Breast epithelium (tissue), 4 donors: Measurements from ENCODE around the gene TBCE. TPM values are rescaled to one million over a fixed set of nuclear protein-coding genes. Genes with fewer than 3 reads are reported as not detected.
"Not testable (repeated sequence)": the region's sequence is repeated elsewhere in the genome, so short reads cannot be mapped to it uniquely, and the experiment has no call there.

Experiments
- DNase-seq, 2 donors: peaks; one replicate each; pipeline ENCODE4 v3.0.0-alpha.2; 2019; ENCODE audit warnings: low spot score in 2 of 2
- H3K27ac ChIP-seq, 2 donors: fragments of 200-600 bp; sonication (generic) in 1 of 2; one replicate each; pipeline ENCODE4 v1.5.1; 2016 to 2019; ENCODE audit warnings: mild to moderate bottlenecking in 1 of 2
- H3K27me3 ChIP-seq, 2 donors: fragments of 200-600 bp; sonication (generic) in 1 of 2; one replicate each; pipeline versions ENCODE4 v1.5.1 to v1.6.0; 2017 to 2019; ENCODE audit warnings: control low read depth in 1 of 2, mild to moderate bottlenecking in 1 of 2
- H3K36me3 ChIP-seq: fragments of 200-600 bp; one replicate; pipeline ENCODE4 v1.5.1; 2019
- H3K4me1 ChIP-seq, 2 donors: fragments of 200-600 bp; sonication (generic); one replicate each; pipeline ENCODE4 v1.5.1; 2016 to 2019; ENCODE audit warnings: control low read depth in 1 of 2
- H3K4me3 ChIP-seq, 3 donors: fragments of 200-600 bp; sonication (generic); 1 replicate in 2 of 3; 2 replicates in 1 of 3; pipeline ENCODE4 v1.5.1; 2016 to 2019; ENCODE audit warnings: mild to moderate bottlenecking in 3 of 3, moderate library complexity in 2 of 3
- H3K9me3 ChIP-seq, 2 donors: fragments of 200-600 bp; sonication (generic) in 1 of 2; one replicate each; pipeline ENCODE4 v1.5.1; 2016 to 2019; ENCODE audit warnings: control low read depth in 1 of 2
- POLR2A ChIP-seq: fragments of 450-650 bp; IDR thresholded peaks from one replicate; pipeline ENCODE4 v1.6.1; 2016; ENCODE audit warnings: antibody characterized with exemption, mild to moderate bottlenecking, moderate library complexity
- POLR2AphosphoS5 ChIP-seq, 3 donors: sonication (generic); formaldehyde crosslinking; IDR thresholded peaks; one replicate each; pipeline ENCODE4 v1.6.1; 2017; ENCODE audit warnings: antibody characterized with exemption in 3 of 3
- intact Hi-C: fragments of 100-400 bp; cut with DNase I; formaldehyde crosslinking; loops from one replicate; pipeline ENCODE4 v1.15.1; 2023; ENCODE audit warnings: low total_unique reads
- total RNA-seq, 3 donors: library from RNA; depleted of rRNA; stranded (reverse); fragments of >200 nt; gene quantifications; one replicate each; pipeline ENCODE4 v1.1.0, GENCODE V29; 2016
- TF ChIP-seq, protein P1 (sequence below), 3 donors: fragments of 450-650 bp; IDR thresholded peaks; one replicate each; pipeline ENCODE4 v1.5.1; 2016 to 2017; ENCODE audit warnings: antibody characterized with exemption in 3 of 3, mild to moderate bottlenecking in 3 of 3, moderate library complexity in 3 of 3

Gene TBCE
- total RNA-seq, 3 donors from 2014 or later, result 13.3 to 21.2 (median 19.7) TPM

DNA sequence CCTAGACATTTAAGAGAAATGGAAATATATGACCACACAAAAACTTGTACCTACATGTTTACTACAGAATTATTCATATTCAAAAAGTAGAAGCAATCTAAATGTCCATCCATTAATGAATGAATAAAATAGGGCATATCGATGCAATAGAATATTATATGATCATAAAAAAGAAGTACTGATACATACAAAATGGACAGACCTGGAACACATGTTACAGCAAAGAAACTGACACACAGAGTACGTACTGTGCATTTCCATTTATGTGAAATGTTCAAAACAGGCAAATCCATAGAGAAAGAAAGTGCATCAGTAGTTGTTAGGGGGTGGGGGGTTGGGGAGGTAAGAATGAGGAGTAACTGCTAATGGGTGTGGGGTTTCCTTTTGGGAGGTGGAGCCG, 97.8 kb downstream of the TBCE start:
- intact Hi-C loops, result no loop called here
- DNase-seq, result no peak
- TF ChIP-seq POLR2AphosphoS5 (IDR thresholded peaks at IDR 0.05) (no peak), POLR2A (no peak)
- TF ChIP-seq, protein P1, sequence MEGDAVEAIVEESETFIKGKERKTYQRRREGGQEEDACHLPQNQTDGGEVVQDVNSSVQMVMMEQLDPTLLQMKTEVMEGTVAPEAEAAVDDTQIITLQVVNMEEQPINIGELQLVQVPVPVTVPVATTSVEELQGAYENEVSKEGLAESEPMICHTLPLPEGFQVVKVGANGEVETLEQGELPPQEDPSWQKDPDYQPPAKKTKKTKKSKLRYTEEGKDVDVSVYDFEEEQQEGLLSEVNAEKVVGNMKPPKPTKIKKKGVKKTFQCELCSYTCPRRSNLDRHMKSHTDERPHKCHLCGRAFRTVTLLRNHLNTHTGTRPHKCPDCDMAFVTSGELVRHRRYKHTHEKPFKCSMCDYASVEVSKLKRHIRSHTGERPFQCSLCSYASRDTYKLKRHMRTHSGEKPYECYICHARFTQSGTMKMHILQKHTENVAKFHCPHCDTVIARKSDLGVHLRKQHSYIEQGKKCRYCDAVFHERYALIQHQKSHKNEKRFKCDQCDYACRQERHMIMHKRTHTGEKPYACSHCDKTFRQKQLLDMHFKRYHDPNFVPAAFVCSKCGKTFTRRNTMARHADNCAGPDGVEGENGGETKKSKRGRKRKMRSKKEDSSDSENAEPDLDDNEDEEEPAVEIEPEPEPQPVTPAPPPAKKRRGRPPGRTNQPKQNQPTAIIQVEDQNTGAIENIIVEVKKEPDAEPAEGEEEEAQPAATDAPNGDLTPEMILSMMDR (IDR thresholded peaks at IDR 0.05), result no peak
- Histone ChIP-seq H3K4me3 (no peak overlapping the region), H3K27me3 (no peaks in the 10 kb centered on the region), H3K4me1 (no peaks in the 10 kb centered on the region), H3K27ac (no peak overlapping the region), H3K9me3 (no peaks in the 10 kb centered on the region), H3K36me3 (no peaks in the 10 kb centered on the region)

DNA sequence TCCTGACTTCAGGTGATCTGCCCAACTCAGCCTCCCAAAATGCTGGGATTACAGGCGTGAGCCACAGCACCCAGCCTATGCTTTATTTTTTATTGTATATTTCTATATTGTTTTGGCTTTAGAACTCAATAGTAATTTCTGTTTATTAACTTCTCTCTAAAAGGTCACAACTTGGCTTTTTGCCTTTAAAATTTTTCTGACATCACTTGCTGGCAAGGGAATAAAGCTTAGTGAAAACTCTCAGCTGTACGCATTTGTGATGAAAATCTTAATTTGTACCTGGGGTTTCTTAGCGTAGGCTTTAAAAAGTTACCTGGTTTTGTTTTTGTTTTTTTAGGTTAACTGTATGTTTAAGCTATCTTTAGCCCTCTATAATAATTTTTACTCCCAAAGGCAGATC, 100.8 kb downstream of the TBCE start:
- no peaks in the 10 kb centered on the region for H3K4me1 ChIP-seq
- no peaks in the 10 kb centered on the region for H3K27me3 ChIP-seq
- H3K4me3 ChIP-seq, result no peak overlapping the region
- peak overlapping the region in 1 of 2 donors; percentile 30 for H3K27ac ChIP-seq
- TF ChIP-seq, protein P1 (IDR thresholded peaks at IDR 0.05), result no peak
- TF ChIP-seq POLR2AphosphoS5 (IDR thresholded peaks at IDR 0.05) (no peak), POLR2A (no peak)
- H3K9me3 ChIP-seq, result no peaks in the 10 kb centered on the region
- no peaks in the 10 kb centered on the region for H3K36me3 ChIP-seq
- intact Hi-C loops, result no loop called here
- no peak for DNase-seq

- H3K4me3 ChIP-seq, result no peak overlapping the region
- H3K9me3 ChIP-seq, result no peaks in the 10 kb centered on the region
- TF ChIP-seq POLR2AphosphoS5 (IDR thresholded peaks at IDR 0.05) (no peak), POLR2A (no peak)
- TF ChIP-seq, protein P1 (IDR thresholded peaks at IDR 0.05), result peak in 1 of 3 donors; percentile 38
- no peak overlapping the region for H3K27ac ChIP-seq
- intact Hi-C loops, result no loop called here
- H3K4me1 ChIP-seq, result no peaks in the 10 kb centered on the region
- no peaks in the 10 kb centered on the region for H3K36me3 ChIP-seq
- no peak for DNase-seq
- no peaks in the 10 kb centered on the region for H3K27me3 ChIP-seq
These were observed 101.7 kb downstream of the TBCE start for GRCh38 chr1:235468970-235469369.

DNA sequence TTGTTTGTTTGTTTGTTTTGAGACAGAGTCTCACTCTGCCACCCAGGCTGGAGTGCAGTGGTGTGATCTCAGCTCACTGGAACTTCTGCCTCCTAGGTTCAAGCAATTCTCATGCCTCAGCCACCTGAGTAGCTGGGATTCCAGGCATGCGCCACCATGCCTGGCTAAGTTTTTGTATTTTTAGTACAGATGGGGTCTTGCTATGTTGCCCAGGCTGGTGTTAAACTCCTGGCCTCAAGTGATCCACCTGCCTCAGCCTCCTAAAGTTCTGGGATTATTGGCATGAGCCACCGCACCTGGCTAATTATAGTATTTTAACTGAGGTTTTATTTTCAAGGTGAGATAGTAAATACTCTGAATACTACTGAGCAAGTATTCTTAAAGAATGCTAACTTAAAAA, 102.7 kb downstream of the TBCE start:
- intact Hi-C loops, H3K27ac ChIP-seq, H3K4me3 ChIP-seq, DNase-seq, H3K9me3 ChIP-seq, H3K36me3 ChIP-seq, H3K27me3 ChIP-seq, H3K4me1 ChIP-seq: not testable (repeated sequence)

DNA sequence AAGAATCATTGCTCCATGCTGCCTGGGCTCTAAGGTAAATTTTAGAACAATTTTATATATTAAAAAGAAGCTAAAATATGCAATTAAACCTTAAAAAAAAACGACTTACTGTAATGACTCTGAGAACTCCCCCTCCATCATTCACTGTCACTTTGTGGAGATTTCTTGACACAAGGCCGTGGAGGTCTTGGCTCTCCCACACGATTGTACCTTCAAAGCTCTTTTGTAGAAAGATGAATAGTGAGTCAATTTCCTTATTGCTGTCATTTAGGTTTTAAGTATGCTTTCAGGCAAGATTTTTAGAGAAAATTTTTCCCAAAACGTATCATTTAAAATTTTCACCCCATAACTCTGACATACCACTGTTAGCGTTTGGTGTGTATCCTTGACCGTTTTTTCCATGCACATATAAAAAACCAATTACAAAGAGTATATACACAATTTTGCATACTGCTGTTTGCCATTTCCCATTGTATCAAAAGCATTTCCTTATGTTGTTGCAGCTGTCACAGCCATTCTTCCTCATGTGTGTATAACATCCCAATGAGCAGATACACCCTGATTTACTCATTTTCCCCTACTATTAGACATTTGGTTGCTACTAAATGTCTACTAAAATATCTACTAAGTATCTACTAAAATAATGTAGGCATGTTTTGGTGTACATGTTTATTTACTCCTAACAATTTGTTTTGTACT, 103.7 kb downstream of the TBCE start:
- Histone ChIP-seq H3K4me1 (no peaks in the 10 kb centered on the region), H3K36me3 (no peaks in the 10 kb centered on the region), H3K27ac (no peak overlapping the region), H3K27me3 (no peaks in the 10 kb centered on the region), H3K4me3 (no peak overlapping the region), H3K9me3 (no peaks in the 10 kb centered on the region)
- TF ChIP-seq, protein P1 (IDR thresholded peaks at IDR 0.05), result no peak
- no peak for TF ChIP-seq POLR2AphosphoS5 (IDR thresholded peaks at IDR 0.05)
- no peak for TF ChIP-seq POLR2A
- no peak for DNase-seq
- intact Hi-C loops, result no loop called here

GRCh38 chr1:235473806-235474205, 106.6 kb downstream of the TBCE start:
- no peaks in the 10 kb centered on the region for H3K9me3 ChIP-seq
- H3K27ac ChIP-seq, result no peak overlapping the region
- TF ChIP-seq POLR2A (no peak), POLR2AphosphoS5 (IDR thresholded peaks at IDR 0.05) (no peak)
- TF ChIP-seq, protein P1 (IDR thresholded peaks at IDR 0.05), result no peak
- intact Hi-C loops, result no loop called here
- DNase-seq, result no peak
- no peak overlapping the region for H3K4me3 ChIP-seq
- H3K27me3 ChIP-seq, result no peaks in the 10 kb centered on the region
- no peaks in the 10 kb centered on the region for H3K36me3 ChIP-seq
- no peaks in the 10 kb centered on the region for H3K4me1 ChIP-seq
